ENCODE results near the gene ICE1. TPM values are rescaled to one million over a fixed set of nuclear protein-coding genes. Genes with fewer than 3 reads are reported as not detected.

Gene ICE1
- total RNA-seq, 2 donors from 2014 or later: 19.2 to 20.1 TPM

- Histone ChIP-seq H3K27ac (peak overlapping the region; percentile 93), H3K36me3 (no peaks in the 10 kb centered on the region), H3K9me3 (no peaks in the 10 kb centered on the region), H3K9ac (ENCODE audit: low read depth in 2 of 2, low read length in 2 of 2) (peak overlapping the region; percentile 88 to 95), H3K4me1 (peaks cover 6% of the 10 kb centered on the region), H3K27me3 (no peaks in the 10 kb centered on the region), H3K4me3 (peak overlapping the region; percentile 98)
- peak; percentile 17 for DNase-seq
- TF ChIP-seq CTCF (IDR thresholded peaks at IDR 0.05): no peak
- intact Hi-C loops (cut with DNase I): loop anchor here (10.0 kb wide), 1 partner anchor 1292 kb away; the partner anchor contains the start of gene TENT4A
Observed at GRCh38 chr5:5422819-5423515, 490 bp downstream of the ICE1 start.

GRCh38 chr5:5423586-5423985 is 1.1 kb downstream of the ICE1 start:
- Histone ChIP-seq H3K27me3 (no peaks in the 10 kb centered on the region), H3K4me3 (peak overlapping the region; percentile 98), H3K36me3 (no peaks in the 10 kb centered on the region), H3K9ac (ENCODE audit: low read depth in 2 of 2, low read length in 2 of 2) (peak overlapping the region; percentile 88 to 95), H3K4me1 (peaks cover 6% of the 10 kb centered on the region), H3K27ac (no peak overlapping the region), H3K9me3 (no peaks in the 10 kb centered on the region)
- intact Hi-C loops (cut with DNase I): loop anchor here (10.0 kb wide), 1 partner anchor 1291 kb away; the partner anchor contains the start of gene TENT4A
- no peak for TF ChIP-seq CTCF (IDR thresholded peaks at IDR 0.05)
- no peak for DNase-seq

GRCh38 chr5:5424736-5425135 is 2.3 kb downstream of the ICE1 start:
- Histone ChIP-seq H3K4me1 (peaks cover 6% of the 10 kb centered on the region), H3K9me3 (no peaks in the 10 kb centered on the region)

GRCh38 chr5:5430136-5430535 is 7.7 kb downstream of the ICE1 start:
- no peaks in the 10 kb centered on the region for H3K9me3 ChIP-seq
- H3K4me3 ChIP-seq: no peak overlapping the region
- H3K27me3 ChIP-seq: no peaks in the 10 kb centered on the region
- no peak overlapping the region for H3K9ac ChIP-seq (ENCODE audit: low read depth in 2 of 2, low read length in 2 of 2)
- H3K36me3 ChIP-seq: no peaks in the 10 kb centered on the region
- intact Hi-C loops (cut with DNase I): no loop called here
- no peaks in the 10 kb centered on the region for H3K4me1 ChIP-seq
- no peak for DNase-seq
- TF ChIP-seq CTCF (IDR thresholded peaks at IDR 0.05): no peak
- no peak overlapping the region for H3K27ac ChIP-seq

More at GRCh38 chr5:5424736-5425135, 2.3 kb downstream of the ICE1 start:
- no peak overlapping the region for H3K27ac ChIP-seq
- no peaks in the 10 kb centered on the region for H3K27me3 ChIP-seq
- H3K9ac ChIP-seq (ENCODE audit: low read depth in 2 of 2, low read length in 2 of 2): no peak overlapping the region
- H3K4me3 ChIP-seq: no peak overlapping the region
- TF ChIP-seq CTCF (IDR thresholded peaks at IDR 0.05): no peak
- no peaks in the 10 kb centered on the region for H3K36me3 ChIP-seq
- no peak for DNase-seq
- intact Hi-C loops (cut with DNase I): loop anchor here (2.0 to 10.0 kb wide), 2 partner anchors 72 to 1290 kb away; partner anchors contain the start of gene TENT4A

- Histone ChIP-seq H3K9me3 (no peaks in the 10 kb centered on the region), H3K27me3 (no peaks in the 10 kb centered on the region), H3K4me1 (no peaks in the 10 kb centered on the region), H3K36me3 (no peaks in the 10 kb centered on the region), H3K9ac (ENCODE audit: low read depth in 2 of 2, low read length in 2 of 2) (no peak overlapping the region), H3K4me3 (no peak overlapping the region), H3K27ac (no peak overlapping the region)
- no peak for DNase-seq
- intact Hi-C loops (cut with DNase I): no loop called here
- no peak for TF ChIP-seq CTCF (IDR thresholded peaks at IDR 0.05)
Observed at GRCh38 chr5:5432020-5432707, 9.7 kb downstream of the ICE1 start.
